Frontal cortex (tissue), 4 donors: ENCODE measurements around the gene CYP2A13. TPM values are rescaled to one million over a fixed set of nuclear protein-coding genes. Genes with fewer than 3 reads are reported as not detected.
"Not testable (repeated sequence)": the region's sequence is repeated elsewhere in the genome, so short reads cannot be mapped to it uniquely, and the experiment has no call there.

Experiments used
- DNase-seq, 2 donors: peaks; one replicate each; pipeline ENCODE4 v3.0.0; 2012; ENCODE audit warnings: low spot score in 2 of 2
- FAIRE-seq: peaks from 2 replicates; lab custom pipeline; 2012; peaks lifted over from hg19 to GRCh38; lab: Jason Lieb, UNC
- total RNA-seq: library from RNA; depleted of rRNA; stranded (reverse); fragments of >200 nt; gene quantifications from one replicate; pipeline ENCODE4 v1.2.3, GENCODE V29; 2014
- donor health status: control.
- donor health status: control.
- donor health status: control.

The CYP2A13 gene
- total RNA-seq, 1 donor from 2014 or later: not detected

- DNase-seq: no peak
- FAIRE-seq: no peak
Observed at GRCh38 chr19:41114132-41114531, 25.9 kb downstream of the CYP2A13 start, which contains the start of gene CYP2F1. TSS of gene CYP2F1 (plus strand) at chr19:41114432. CDS start at chr19:41116189, 1,757 bp downstream.

GRCh38 chr19:41116261-41116660, 28.0 kb downstream of the CYP2A13 start:
- no peak for DNase-seq
- FAIRE-seq: no peak

GRCh38 chr19:41120929-41121911, 33.0 kb downstream of the CYP2A13 start:
- not testable (repeated sequence) for FAIRE-seq, DNase-seq

GRCh38 chr19:41122846-41123245, 34.6 kb downstream of the CYP2A13 start:
- DNase-seq, FAIRE-seq: not testable (repeated sequence)

- DNase-seq (no peak), FAIRE-seq (no peak)
Observed at GRCh38 chr19:41123716-41124294, 35.6 kb downstream of the CYP2A13 start.

- not testable (repeated sequence) for DNase-seq, FAIRE-seq
Observed at GRCh38 chr19:41126765-41127203, 38.5 kb downstream of the CYP2A13 start.

GRCh38 chr19:41127362-41127761, 39.1 kb downstream of the CYP2A13 start:
- not testable (repeated sequence) for DNase-seq, FAIRE-seq

GRCh38 chr19:41127801-41128300, 39.6 kb downstream of the CYP2A13 start:
- not testable (repeated sequence) for DNase-seq, FAIRE-seq

GRCh38 chr19:41128692-41129091, 40.4 kb downstream of the CYP2A13 start:
- DNase-seq: no peak

GRCh38 chr19:41131186-41131585, 42.9 kb downstream of the CYP2A13 start:
- no peak for DNase-seq

More at GRCh38 chr19:41128692-41129091, 40.4 kb downstream of the CYP2A13 start:
- FAIRE-seq: no peak

GRCh38 chr19:41133260-41133659, 45.0 kb downstream of the CYP2A13 start:
- no peak for DNase-seq
- no peak for FAIRE-seq

More at GRCh38 chr19:41131186-41131585, 42.9 kb downstream of the CYP2A13 start:
- no peak for FAIRE-seq

GRCh38 chr19:41134616-41135015, 46.4 kb downstream of the CYP2A13 start:
- no peak for FAIRE-seq

GRCh38 chr19:41135390-41136384, 47.4 kb downstream of the CYP2A13 start:
- FAIRE-seq, DNase-seq: not testable (repeated sequence)

More at GRCh38 chr19:41134616-41135015, 46.4 kb downstream of the CYP2A13 start:
- DNase-seq: no peak

- FAIRE-seq (no peak), DNase-seq (no peak)
Observed at GRCh38 chr19:41136636-41137455, 48.6 kb downstream of the CYP2A13 start.

- DNase-seq (peak in 1 of 2 donors; percentile 48), FAIRE-seq (no peak)
Observed at GRCh38 chr19:41144403-41144802, 56.2 kb downstream of the CYP2A13 start.
